ENCODE data around the gene PARD6A. TPM values are rescaled to one million over a fixed set of nuclear protein-coding genes. Genes with fewer than 3 reads are reported as not detected.

The PARD6A gene
- polyA plus RNA-seq (2013, experiment 1 of 2; ENCODE audit: insufficient read length): 1.1 TPM
- polyA plus RNA-seq (2013, experiment 2 of 2; ENCODE audit: insufficient read length): 1.6 TPM

GRCh38 chr16:67660564-67661028 lies at the start of gene PARD6A:
PARD6A (plus strand) TSS chr16:67660960; CDS start chr16:67661039, 79 bp downstream.
- peak; percentile 97 for DNase-seq

GRCh38 chr16:67613808-67614207 lies 47.0 kb upstream of the PARD6A start:
- no peak for DNase-seq

- no peak for DNase-seq
Observed at GRCh38 chr16:67628216-67628615, 32.5 kb upstream of the PARD6A start.

- DNase-seq: no peak
Observed at GRCh38 chr16:67632415-67633172, 28.2 kb upstream of the PARD6A start.

GRCh38 chr16:67636713-67637112 lies 24.0 kb upstream of the PARD6A start:
- no peak for DNase-seq

GRCh38 chr16:67637625-67638024 lies 23.1 kb upstream of the PARD6A start:
- DNase-seq: no peak

- DNase-seq: no peak
Observed at GRCh38 chr16:67641779-67642708, 18.7 kb upstream of the PARD6A start.

GRCh38 chr16:67644038-67644437 lies 16.7 kb upstream of the PARD6A start:
- no peak for DNase-seq

GRCh38 chr16:67645397-67646121 lies 15.2 kb upstream of the PARD6A start:
- DNase-seq: no peak

GRCh38 chr16:67647111-67647651 lies 13.6 kb upstream of the PARD6A start:
- DNase-seq: no peak

GRCh38 chr16:67647681-67648080 lies 13.1 kb upstream of the PARD6A start:
- DNase-seq: no peak

GRCh38 chr16:67648088-67648763 lies 12.5 kb upstream of the PARD6A start:
- no peak for DNase-seq

GRCh38 chr16:67648764-67649407 lies 11.9 kb upstream of the PARD6A start:
- DNase-seq: no peak

- DNase-seq: no peak
Observed at GRCh38 chr16:67649494-67649931, 11.2 kb upstream of the PARD6A start.

GRCh38 chr16:67650023-67650422 lies 10.7 kb upstream of the PARD6A start:
- DNase-seq: no peak

- DNase-seq: no peak
Observed at GRCh38 chr16:67651039-67651438, 9.7 kb upstream of the PARD6A start.

- no peak for DNase-seq
Observed at GRCh38 chr16:67651847-67652246, 8.9 kb upstream of the PARD6A start.

- peak; percentile 32 for DNase-seq
Observed at GRCh38 chr16:67652578-67653127, 8.1 kb upstream of the PARD6A start.

GRCh38 chr16:67653128-67653788 lies 7.5 kb upstream of the PARD6A start:
- DNase-seq: peak; percentile 20

- no peak for DNase-seq
Observed at GRCh38 chr16:67653789-67654402, 6.9 kb upstream of the PARD6A start.

Data from fibroblast of skin of back (primary cell).